GM18861 (cell line): ENCODE data around the gene JDP2.

Experiments
- ATAC-seq: cut with Tn5 transposase; IDR thresholded peaks from one replicate; pipeline ENCODE4 v1.9.1; 2021; ENCODE audit not compliant: unreplicated experiment

Gene JDP2

GRCh38 chr14:75479770-75480600 is 52.2 kb downstream of the JDP2 start:
- ATAC-seq = no peak

GRCh38 chr14:75482366-75482765 is 54.5 kb downstream of the JDP2 start:
- ATAC-seq = no peak

DNA sequence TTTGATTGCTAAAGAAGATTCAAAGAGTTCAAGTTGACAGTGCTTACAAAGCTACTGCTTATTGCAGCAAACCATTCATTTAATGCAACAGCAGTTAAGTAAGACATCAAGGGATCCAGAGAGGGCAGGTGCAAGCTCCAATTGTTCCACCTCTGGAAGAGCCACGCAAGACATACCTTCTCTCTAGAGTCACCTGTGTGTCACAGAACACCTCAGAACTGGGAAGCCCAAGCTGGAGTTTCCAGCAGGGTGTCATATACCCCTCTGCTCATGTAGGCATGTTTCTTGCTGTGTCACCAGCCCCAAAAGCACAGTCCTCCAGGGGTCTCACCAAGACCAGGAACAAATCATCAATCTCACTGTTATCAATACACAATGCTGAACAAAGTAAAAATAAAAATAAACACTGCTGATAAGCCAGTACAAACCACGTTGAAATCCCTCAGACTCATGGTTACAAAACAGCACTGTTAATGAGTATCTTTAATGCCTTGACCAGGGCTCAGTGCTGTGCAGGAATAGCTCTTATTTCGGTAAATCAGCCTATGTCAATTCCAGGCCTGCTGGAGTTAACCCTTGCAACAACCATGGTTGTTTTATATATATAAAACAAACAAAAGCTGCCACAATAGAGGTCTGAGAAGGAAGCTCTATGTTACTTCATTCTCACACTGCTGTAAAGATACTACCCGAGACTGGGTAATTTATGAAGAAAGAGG is 57.0 kb downstream of the JDP2 start:
- ATAC-seq = no peak

GRCh38 chr14:75486318-75486717 is 58.5 kb downstream of the JDP2 start:
- no peak for ATAC-seq

GRCh38 chr14:75487155-75487671 is 59.4 kb downstream of the JDP2 start:
- ATAC-seq = peak; percentile 65

GRCh38 chr14:75489480-75489837 is 61.6 kb downstream of the JDP2 start:
- ATAC-seq = no peak

DNA sequence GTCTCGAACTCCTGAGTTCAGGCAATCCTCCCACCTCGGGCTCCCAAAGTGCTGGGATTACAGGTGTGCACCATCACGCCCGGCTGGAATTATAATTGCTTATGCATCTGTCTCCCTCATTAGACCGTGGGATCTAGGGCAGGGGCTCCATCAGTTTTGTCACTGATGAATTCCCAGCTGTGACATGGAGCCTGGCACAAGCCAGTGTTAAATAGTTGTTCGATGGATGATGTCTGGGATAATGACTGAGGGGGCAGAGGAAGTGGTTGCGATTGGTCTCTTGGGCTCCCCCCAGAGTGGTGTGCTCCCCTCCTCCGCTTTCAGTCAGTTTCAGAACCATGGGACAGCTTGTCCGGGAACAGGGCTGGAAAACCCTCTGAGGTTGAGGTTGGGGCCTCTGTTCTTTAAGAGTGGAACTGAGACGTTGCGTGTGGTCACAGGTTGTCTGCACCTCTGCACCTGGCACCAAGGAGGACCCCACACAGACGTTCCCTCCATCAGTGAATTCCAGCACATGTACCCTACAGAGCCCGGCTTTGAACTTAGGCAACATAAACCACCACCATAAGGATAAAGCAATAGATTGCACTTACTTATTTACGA is 63.7 kb downstream of the JDP2 start:
- no peak for ATAC-seq

DNA sequence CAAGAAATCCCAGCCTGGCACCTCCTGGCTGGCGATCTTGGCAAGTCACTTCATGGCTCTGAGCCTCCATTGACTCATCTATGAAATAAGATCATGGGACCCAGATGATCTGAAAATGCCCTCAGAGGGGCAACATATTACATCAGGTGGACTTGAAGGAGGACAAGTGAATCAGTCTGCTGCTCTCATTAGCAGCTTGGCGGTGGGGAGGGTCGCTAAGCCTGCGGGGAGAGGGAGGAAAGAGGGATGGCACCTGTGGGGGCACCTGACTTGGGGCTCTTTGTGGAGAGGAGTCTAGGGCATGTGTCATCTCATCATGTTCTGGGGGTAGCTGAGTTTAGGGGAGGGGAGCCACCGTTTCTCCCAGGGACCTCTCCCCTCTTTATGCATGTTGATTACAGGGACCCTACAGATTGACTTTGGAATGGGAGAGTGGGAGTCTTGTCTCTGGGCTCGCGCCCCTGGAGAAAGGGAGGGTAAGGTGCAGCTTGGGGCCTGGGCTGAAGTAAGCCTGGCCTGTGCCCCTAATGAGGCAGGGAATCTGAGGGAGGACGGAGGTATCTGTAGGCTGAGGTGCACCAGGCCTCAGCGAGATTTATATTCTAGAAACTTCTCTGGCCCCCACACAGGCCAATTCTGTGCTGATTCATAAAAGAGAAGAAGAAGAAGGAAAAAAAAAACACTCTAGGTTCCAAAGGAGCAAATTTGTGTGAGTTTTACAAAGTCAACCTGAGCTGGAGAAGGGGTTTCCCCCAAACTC is 65.2 kb downstream of the JDP2 start:
- no peak for ATAC-seq

DNA sequence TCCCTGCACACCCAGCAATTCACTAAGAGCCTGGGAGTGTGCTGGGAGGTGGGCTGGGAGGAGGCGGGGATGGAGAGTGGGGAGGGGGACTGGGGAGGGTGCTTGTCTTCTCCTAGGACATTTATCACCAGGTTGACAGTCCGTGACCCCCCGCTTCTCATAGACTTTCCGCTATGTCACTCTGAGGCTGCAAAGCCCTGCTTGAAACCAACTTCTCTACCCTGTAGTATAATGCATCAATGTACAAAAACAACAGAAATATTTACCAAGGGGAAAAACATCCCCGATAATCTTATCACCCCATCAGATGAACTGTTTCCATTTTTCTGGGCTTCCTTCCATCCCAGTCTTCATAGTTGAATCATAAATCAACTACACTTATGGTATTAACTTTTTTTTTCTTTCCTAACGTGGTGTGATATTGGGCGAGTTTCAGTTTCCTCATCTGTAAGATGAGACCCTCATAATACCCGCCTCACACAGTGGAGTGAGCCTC is 65.8 kb downstream of the JDP2 start:
- ATAC-seq = no peak

DNA sequence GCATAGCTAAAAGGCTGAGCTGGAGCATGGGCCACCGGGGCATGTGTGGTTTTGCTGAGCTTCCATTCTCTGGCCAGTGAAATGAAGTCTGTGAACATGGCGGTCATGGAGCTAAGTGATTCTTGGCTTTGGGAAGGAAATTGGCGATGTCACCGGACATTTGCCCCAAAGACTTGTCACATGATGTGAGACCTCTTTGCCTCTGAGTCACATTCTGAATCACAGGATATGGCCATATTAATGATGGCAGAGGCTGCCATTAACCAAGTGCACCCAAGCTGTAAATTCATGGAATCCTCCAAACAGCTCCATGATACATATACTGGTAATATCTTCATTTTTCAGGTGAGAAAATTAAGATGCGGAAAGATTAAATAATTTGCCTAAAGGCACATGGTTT is 67.1 kb downstream of the JDP2 start:
- no peak for ATAC-seq

- no peak for ATAC-seq
These were observed 67.6 kb downstream of the JDP2 start for GRCh38 chr14:75495399-75495798.

- no peak for ATAC-seq
These were observed 68.1 kb downstream of the JDP2 start for GRCh38 chr14:75495882-75496281.

DNA sequence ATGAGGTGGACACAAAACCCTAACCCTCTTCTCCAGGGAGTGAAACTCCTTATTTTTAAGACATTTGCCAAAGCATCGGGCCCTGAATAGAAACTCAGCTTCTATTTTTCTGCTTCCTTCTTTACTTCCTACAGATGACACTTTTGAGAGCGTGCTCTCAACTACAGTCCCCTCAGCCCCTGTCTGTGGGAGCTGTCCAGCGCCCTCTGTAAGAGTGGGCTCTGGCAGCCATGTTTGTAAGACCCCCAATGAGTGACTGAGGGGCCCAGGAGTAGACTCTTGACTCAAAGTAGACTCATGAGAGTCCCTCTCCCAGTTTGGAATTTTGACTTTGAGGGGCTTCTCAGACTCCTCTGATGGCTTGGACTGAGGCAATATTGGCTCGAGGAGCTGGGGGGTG is 68.9 kb downstream of the JDP2 start:
- no peak for ATAC-seq

DNA sequence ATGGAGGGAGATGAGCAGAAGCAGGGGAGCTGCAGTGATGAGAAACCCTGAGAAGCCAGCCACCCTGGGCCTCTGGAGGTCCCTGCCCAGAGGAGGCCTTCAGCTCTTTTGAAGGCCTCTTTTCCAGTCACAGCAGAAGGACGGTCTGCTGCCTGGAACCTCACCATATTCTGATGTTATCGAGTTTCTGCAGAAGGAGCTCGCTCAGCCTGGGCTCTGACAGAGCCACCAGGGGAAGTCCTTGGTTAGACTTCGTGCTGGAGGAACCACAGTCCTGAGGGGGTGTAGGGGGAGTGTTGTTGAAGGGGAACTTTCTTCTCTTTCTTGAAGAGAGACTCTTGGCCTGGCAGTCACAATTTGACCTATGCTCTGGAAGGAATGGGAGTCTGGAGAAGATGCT is 69.4 kb downstream of the JDP2 start:
- ATAC-seq = no peak

- no peak for ATAC-seq
These were observed 69.9 kb downstream of the JDP2 start for GRCh38 chr14:75497701-75498100.

DNA sequence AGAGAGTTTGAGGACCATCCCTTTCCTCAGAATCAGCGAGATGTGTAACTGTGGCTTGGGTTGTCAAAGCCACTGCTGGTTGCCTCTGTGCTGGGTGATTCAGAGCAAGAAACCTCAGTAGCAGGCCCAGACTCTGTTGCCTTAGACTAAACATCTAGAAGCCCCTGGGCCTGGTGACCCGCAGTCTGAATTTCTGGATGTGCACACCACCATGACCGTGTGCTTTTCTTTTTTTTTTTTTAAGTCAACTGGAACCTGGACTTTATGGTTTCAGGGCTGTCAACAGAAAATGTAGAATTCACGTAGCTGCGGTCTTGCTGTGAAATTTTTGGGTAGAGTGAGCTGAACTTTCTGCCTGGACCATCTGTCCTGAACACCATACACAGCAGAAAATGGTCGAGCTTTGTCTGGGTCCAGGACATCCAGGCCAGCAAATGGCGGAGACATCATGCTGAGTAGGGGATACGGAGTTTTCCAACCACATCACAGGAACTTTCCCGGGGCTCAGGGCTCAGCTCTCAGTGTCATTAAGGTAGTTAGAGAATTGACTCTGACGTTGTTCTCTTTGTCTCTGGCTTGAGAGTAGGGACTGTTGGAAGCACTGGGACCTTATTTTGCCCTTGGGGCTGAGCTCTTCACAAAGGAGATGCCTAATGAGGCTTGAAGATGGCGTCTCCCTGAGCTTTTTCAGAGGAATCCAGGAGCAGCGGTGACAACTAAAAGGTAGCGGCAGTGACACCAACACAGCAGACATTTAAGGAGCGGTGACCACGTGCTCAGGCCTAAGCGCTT is 71.5 kb downstream of the JDP2 start:
- peak; percentile 64 for ATAC-seq

DNA sequence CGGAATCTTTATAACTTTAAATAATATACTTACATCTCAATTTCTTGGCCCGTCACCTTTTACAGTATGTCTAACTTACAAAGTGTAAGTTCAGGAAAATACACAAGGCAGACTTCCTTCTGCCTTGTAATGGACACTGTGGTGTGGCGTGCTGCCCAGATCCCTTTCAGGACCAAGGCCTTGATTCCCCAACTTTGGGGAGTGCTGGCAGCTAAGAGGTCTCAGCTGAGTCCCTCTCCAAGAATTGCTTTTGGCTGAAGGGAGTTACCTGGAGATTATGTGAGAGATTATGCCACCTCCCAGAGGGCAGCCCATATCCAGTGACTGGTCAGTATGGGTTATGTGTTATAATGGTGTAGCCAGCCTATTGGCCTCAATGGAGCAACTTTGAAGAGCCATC is 73.3 kb downstream of the JDP2 start:
- ATAC-seq = no peak

DNA sequence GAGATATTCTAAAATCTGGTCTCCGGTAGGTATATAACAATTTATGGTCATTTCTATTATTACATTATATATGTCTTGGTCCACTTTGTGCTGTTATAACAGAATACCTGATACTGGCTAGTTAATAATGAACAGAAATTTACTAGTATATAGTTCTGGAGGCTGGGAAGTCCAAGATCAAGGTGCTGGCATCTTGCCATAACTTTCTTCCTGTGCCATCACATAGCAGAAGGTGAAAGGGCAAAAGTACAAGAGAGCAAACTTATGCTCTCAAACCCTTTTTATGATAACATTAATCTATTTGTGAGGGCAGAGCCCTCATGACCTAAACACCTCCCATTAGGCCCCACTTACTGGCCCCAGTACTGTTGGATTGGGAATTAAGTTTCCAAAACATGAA is 76.6 kb downstream of the JDP2 start:
- no peak for ATAC-seq

DNA sequence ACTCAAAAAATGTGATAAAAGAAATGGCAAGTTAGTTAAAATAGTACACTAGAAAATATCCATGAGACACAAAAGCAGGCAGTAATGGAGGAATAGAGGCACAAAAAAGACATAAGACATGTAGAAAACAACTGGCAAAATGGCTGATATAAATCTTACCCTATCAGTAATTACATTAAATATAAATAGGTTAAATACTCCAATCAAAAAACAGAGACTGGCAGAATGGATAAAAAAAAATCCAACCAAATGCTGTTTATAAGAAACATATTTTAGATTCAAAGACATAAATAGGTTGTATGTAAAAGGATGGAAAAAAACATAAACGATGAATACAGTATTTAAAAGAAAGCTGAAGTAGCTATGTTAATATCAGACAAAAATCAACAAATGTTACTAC is 79.1 kb downstream of the JDP2 start:
- no peak for ATAC-seq

DNA sequence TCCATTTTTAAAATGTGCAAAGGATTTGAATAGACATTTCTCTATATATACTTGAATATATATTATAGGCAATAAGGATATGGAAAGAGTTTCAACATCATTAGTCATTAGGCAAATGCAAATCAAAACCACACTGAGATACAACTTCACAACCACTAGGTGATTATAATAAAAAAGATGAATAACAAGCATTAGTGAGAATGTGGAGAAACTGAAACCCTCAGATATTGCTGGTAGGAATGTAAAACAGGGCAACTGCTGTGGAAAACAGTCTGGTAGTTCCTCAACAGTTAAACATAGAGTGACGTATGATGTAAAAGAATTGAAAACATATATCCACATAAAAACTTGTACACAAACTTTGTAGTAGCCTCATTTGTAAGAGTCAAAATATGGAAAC is 82.7 kb downstream of the JDP2 start:
- ATAC-seq = no peak
